Measurements from ENCODE around the gene PBX3.
A peak's percentile ranks its signal among the peaks of the same experiment; 100 is the strongest.

Gene PBX3

DNA sequence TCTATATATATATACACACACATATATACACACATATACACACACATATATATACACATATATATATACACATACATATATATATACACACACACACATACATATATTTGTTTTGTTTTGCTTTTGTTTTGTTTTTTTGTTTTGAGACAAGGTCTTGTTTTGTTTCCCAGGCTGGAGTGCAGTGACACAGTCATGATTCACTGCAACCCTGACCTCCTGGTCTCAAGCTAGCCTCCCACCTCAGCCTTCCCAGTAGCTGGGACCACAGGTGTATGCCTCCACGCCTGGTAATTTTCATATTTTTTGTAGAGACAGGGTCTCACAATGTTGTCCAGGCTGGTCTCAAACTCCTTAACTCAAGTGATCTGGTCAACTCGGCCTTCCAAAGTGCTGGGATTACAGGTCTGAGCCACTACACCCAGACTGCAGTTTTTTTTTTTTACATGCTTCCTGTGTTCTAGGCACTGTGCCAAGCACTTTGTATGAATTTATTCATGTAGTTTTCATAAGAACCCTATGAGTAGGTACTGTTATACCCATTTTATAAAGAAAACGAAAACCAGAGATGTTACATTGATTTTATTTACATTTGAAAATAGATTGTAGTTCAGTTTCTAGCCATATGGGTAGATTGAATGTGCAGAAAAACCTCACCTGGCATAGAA lies 120.7 kb downstream of the PBX3 start:
- DNase-seq (ENCODE audit: low read depth): peak; percentile 73
- H3K4me3 ChIP-seq (ENCODE audit: low read depth, low read length): no peak overlapping the region
- TF ChIP-seq, protein P1, sequence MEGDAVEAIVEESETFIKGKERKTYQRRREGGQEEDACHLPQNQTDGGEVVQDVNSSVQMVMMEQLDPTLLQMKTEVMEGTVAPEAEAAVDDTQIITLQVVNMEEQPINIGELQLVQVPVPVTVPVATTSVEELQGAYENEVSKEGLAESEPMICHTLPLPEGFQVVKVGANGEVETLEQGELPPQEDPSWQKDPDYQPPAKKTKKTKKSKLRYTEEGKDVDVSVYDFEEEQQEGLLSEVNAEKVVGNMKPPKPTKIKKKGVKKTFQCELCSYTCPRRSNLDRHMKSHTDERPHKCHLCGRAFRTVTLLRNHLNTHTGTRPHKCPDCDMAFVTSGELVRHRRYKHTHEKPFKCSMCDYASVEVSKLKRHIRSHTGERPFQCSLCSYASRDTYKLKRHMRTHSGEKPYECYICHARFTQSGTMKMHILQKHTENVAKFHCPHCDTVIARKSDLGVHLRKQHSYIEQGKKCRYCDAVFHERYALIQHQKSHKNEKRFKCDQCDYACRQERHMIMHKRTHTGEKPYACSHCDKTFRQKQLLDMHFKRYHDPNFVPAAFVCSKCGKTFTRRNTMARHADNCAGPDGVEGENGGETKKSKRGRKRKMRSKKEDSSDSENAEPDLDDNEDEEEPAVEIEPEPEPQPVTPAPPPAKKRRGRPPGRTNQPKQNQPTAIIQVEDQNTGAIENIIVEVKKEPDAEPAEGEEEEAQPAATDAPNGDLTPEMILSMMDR (conservative IDR thresholded peaks at IDR 0.05; ENCODE audit: low read depth, low read length): no peak

DNA sequence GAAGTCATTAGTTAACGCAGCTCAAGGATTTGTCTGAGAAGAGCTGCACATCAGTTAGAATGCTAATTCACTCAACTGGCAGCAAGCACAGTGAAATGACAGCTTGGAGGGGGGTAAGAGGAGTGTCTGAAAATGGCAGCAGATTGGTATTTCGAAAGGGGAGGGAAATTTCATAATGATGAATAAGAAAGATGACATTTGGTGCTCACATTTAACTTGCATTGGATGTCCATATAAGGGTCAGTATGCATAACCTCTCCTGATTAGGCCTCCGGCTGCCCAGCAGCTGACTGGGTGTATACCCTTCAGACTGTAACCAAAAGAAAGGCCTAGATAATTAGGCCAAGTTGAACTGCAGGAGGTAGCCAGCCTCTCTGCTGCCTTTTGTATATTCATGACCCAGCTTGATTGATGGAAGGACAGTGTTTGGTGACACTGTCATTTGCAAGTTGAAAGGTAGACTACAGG lies 131.0 kb downstream of the PBX3 start:
- TF ChIP-seq, protein P1 (conservative IDR thresholded peaks at IDR 0.05; ENCODE audit: low read depth, low read length): no peak
- no peak overlapping the region for H3K4me3 ChIP-seq (ENCODE audit: low read depth, low read length)
- peak; percentile 45 for DNase-seq (ENCODE audit: low read depth)

DNA sequence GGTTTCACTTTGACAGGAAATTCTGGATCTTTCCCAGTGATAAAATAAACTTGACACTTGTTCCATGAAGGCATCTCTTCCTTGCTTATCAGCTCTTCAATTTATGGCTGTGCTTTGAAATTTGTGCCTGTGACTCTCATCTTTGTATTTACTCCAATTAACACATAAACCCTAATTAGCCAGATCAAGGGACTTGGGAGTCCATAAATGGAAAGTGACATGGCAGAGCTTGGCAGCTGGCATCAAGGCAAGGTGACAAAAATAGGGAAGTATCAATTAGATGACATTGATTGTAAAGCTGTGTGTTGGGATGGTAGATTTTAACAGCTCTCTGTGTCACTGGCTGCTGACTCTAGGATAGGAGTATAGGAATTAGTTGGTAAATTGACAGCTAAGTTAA lies 133.9 kb downstream of the PBX3 start:
- no peak for DNase-seq (ENCODE audit: low read depth)
- H3K4me3 ChIP-seq (ENCODE audit: low read depth, low read length): no peak overlapping the region
- TF ChIP-seq, protein P1 (conservative IDR thresholded peaks at IDR 0.05; ENCODE audit: low read depth, low read length): no peak

DNA sequence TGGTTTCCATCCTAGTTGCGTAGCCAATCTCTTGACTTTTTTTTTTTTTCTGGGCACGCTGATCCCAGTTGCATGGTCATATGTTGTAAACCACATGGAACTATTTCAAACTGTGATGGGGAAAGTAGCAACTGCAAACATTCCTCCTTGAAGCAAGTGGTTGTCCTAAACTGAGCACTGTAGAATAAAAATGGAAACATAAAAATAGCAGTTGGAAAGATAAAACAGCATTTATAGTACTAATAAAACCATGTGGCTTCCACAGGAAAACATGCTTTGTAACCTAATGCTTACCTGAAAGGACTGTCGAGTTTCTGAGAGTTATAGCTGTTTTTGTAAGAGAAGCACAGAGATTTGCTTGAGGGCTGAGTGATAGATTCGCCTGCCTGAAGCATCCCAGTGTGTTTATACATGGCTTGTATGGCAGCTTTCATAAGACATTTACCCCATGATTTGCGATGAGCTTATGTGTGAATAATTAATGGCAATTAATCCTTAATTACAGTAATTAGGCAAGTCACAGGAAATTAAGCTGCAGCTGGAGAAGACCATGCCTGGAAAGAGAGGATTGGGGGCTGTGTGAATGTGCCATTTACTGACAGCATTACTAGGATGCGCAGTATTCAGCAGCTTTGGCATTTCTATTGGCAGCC lies 136.5 kb downstream of the PBX3 start:
- no peak overlapping the region for H3K4me3 ChIP-seq (ENCODE audit: low read depth, low read length)
- DNase-seq (ENCODE audit: low read depth): no peak
- TF ChIP-seq, protein P1 (conservative IDR thresholded peaks at IDR 0.05; ENCODE audit: low read depth, low read length): no peak

DNA sequence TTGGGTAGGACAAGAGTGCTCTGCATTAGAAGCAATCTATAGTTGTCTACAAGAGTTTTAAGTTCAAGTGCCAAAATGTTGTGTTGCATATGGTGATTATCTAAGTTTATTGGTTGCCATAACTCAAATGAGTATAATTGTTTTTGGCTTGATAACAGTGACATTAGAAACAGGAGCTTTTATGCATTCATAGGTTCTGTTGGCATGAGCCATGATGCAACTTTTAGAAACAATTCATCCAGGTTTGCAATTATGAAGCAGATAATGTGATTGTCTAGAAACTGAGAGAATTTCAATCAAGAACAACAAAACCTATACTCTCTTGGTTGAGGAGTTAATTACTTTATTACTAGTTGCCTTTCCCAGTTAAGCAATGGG lies 137.0 kb downstream of the PBX3 start:
- no peak for DNase-seq (ENCODE audit: low read depth)
- H3K4me3 ChIP-seq (ENCODE audit: low read depth, low read length): no peak overlapping the region
- TF ChIP-seq, protein P1 (conservative IDR thresholded peaks at IDR 0.05; ENCODE audit: low read depth, low read length): no peak

DNA sequence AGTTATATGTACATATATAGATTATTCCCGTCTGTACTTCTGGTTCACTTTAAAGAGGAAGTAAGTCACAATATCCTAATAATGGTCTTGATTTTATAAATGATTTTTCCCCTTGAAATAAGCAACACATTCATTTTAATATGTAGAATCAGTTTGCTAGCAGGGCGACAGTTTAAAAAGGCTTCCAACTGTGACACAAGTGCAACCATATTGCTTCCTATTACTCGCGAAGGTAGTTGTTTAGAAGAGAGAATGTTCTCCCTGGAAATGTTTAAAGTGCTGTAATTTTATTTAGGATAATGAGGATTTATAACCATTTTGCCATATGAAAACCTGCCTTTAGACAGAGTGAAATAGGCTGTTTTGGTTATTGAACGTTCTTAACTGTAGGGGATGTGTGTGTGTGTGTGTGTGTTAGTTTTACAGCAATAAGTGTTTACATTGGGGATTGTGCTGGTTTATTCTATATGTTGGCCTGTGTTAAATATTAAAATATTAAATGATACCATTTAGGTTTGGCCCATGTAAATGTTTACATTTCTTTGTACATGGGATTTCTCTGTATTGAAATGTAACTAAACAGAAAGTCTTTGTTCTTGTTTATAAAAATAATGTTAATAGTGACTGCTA lies 138.3 kb downstream of the PBX3 start:
- no peak for DNase-seq (ENCODE audit: low read depth)
- H3K4me3 ChIP-seq (ENCODE audit: low read depth, low read length): no peak overlapping the region
- TF ChIP-seq, protein P1 (conservative IDR thresholded peaks at IDR 0.05; ENCODE audit: low read depth, low read length): no peak
